GM19193 (cell line): Measurements from ENCODE around the gene GALNT3.

ENCODE experiments used
- POLR2A ChIP-seq: IDR thresholded peaks from 4 replicates; pipeline ENCODE4 v1.6.1; 2011; ENCODE audit not compliant: insufficient read depth, insufficient read length; ENCODE audit errors: extremely low read depth

Gene GALNT3

DNA sequence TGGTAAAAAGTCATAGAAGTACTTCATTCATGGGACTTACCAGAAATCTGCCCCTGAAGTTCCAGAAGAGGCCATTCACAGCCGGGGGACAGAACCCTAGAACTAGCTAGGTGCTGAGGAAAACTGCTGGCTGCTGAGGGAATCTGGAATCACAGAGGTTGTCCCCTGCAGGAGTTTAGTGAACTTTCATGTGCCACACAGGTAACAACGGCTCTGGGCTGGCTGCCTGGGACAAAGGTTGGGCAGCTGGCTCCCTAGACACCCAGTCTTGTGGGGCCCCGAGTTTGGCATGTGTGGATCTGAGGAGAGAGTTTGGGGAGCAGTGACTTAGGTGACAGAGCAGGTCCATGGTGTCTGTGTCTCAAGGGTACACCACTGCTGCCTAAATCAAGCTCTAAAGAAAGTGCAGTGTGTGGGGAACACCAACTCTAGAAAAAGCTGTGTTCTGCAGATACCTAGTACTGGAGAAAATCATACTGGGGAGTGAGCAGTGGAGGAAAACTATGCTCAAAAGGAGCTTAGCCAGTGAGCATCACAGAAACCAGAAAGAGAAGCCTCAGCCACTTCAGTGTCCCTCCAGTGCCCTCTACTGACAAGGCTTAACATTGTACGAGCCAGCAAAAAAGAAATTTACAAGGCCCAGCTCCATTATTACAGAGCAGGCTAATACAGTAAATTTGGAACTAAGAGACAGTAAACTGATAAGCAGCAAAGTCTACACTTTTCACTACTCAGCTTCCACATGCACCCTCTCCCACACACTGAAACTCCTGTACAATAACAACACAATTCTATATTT, 15.2 kb downstream of the GALNT3 start:
- TF ChIP-seq POLR2A, result no peak

DNA sequence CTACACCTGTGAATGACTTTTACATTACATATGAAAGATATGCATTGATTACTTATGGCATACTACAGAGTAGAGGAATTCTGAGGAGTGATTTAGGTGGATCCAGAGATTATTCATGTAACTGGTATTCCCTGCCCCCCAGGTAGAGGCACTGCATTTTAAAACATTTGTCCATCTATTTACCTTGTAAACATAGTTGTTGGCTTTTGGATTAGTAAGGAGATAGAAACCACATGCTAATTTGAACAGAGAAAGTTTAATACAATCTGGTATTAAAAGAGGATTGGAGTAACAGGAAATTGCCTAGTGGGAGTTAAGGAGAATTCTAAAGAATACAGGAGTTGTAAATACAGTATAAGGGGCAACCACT, 15.9 kb downstream of the GALNT3 start:
- no peak for TF ChIP-seq POLR2A

DNA sequence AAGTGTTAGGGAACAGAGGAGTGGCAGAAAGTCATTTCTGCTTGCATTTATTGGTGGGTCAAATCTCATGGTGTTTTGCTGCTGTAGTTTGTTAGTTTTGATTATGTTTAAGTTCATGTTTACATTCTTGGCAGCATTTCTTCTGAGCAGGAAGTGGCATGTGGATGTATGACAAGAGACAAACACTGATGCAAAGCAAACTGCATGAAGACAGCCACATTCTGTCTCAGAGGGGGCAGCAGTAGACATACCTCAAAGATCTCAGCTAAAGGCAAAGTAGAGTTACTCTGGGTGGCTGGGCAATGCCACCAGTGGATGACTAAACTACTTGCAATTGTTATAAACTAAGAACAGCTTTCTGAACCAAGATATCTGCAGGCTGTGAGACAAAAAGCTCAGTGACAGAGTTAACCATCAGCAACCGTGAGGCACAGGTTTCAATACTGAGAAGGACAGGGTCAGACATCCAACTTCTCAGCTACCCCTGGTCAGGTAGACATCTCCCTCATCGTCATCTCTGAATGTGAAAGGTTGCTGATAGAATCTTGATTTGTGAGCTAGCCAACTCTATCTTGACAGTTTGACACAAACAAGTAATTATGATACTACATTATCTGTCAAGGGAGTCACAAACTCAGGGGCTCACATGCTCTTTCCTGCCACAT, 16.4 kb downstream of the GALNT3 start:
- no peak for TF ChIP-seq POLR2A

DNA sequence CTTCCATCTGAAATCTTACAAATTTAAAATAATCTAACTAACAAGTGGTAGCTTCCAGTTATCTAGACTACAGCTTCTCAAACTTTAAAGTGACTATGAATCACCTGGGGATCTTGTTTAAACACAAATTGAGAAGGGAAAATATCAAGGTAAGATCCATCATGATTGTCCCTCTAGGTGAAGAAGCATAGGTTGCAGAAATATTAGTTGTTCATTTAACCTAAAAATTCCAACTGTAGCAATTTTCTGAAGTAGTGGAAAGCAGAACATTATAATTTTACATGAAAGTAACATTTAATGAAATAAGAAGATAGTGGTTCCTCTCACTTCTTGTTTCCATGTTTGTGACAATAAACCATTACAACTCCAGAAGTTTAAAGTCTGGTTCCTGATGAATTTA, 17.3 kb downstream of the GALNT3 start:
- TF ChIP-seq POLR2A, result no peak

DNA sequence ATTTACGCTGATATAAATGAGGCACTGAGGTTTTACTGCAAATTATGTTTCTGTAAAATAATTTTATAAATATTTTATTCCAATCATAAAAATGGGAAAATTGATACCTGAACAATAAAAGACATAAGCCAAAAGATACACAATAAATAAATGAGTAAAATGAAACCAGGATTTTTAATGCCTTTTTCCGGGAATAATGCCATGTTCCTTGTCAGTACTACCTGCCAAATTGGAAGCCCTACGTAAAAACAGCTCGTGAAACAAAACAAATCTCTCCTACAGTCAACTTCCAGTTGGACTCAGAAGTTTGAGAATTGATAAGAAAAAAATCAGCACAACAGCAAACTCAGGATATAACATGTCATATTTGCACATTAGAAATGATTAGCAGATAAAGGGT, 18.0 kb downstream of the GALNT3 start:
- no peak for TF ChIP-seq POLR2A

DNA sequence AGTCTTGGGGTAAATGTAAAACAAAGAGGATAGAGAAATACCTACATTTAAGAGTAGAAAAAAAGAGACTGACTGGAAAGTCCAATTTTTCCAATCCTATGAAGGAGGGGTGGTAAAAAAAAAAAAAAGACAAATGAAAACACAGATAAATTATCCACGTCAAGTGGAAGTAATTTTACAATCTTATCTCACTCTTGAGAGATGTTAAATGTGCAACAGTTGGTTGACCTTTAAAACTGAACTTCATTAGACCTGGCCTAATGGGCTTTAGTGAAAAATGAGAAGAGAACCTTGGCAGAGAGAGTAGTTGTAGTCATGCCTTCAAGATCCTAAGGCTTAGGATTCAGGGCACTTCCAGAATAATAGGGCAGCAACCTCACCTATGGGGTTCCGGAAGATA, 20.4 kb downstream of the GALNT3 start:
- no peak for TF ChIP-seq POLR2A

DNA sequence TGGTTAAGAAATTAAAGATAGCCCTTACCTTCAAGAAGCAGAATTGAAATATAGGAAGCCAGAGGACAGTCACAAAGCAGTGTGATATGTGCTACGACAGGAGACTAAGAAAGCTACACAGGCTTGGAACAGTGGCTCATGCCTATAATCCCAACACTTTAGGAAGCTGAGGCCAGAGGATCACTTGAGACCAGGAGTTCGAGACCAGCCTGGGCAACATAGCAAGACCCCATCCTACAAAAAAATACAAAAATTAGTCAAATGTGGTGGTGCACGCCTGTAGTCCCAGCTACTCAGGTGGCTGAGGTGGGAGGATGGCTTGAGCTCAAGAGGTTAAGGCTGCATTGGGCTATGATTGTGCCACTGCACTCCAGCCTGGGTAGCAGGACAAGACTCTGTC, 21.9 kb downstream of the GALNT3 start:
- TF ChIP-seq POLR2A, result no peak

DNA sequence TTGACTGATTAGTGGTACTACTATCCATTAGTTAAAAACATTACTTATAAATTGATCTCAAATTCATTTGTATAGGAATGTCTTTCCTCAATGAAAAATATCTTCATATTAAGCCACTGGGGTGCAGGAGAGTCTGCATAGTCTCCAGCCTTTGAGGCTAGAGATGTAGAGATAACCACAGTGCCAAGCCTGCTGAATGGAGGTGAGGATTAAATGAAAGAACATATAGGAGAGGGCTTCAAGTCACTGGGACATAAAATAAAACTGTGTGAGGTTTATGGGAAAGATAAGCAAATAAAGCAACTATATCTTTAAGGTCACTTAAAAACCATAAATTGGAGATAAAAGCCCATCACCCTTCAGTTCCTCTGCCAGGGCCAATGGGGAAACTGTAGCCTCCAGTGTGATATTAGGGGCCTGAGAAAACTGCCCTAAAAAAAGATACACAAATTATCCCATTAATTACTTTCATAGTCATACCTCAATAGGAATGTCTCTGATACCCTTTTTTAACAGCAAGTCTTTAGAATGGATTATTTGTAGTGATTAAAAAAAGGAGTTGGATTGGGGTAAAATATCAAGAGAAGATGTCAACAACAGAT, 27.6 kb downstream of the GALNT3 start:
- no peak for TF ChIP-seq POLR2A

DNA sequence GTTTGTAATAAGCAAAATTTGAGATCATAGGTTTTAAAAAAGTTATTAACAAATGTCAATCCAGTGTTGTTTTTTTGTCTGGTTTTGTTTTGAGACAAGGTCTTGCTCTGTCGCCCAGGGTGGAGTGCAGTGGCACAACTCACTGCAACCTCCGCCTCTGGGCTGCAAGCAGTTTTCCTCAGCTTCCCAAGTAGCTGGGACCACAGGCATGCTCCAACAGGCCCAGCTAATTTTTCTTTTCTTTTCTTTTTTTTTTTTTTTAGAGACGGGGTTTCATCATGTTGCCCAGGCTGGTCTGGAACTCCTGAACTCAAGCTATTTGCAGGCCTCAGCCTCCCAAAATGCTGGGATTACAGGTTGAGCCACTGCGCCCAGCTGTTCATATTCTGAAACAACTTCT, 31.3 kb downstream of the GALNT3 start:
- TF ChIP-seq POLR2A, result no peak

DNA sequence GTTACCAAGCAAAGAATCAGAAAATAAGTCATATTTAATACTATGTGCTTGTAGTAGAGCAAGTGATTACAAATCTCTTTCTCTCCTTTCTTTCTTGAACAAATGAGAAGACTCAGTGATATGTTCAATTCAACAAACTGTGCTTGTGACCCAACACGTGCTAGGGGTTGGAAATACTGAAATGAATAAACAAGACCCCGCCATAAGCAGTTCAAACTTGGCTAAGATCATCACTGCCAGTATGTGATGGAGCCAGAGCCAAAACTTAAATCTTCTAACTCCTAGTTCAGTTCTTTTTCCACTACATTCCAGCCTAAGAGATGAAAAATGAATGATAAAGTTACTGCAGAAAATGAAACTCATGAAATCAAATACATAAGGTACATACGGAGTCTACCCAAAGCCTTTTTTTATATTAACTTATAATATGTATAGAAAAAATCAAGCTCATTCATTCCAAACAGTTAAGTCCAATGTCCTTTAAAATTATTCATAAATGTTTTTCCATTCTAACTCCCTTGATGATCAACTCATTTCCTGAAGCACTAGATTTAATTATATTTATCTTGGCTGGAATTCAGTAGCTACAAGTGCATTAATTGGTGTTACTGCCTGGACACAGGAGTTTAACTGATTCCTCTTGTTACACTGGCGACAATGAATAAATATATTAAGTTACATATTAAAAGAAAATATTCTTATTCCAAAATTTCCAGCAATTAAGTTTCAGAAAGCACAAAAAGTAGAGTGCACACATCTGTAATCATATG, 36.0 kb downstream of the GALNT3 start:
- TF ChIP-seq POLR2A, result no peak

DNA sequence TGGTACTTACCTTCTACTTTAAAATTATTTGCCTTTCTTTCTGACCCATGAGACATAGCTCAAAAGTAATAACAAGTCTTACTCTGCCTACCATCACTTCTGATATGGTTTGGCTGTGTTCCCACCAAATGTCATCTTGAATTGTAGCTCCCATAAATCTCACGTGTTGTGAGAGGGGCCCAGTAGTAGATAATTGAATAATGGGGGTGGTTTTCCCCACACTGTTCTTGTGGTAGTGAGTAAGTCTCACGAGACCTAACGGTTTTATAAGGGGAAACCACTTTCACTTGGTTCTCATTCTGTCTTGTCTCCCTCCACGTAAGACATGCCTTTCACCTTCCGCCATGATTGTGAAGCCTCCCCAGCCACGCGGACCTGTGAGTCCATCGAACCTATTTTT, 47.5 kb downstream of the GALNT3 start:
- TF ChIP-seq POLR2A, result no peak

DNA sequence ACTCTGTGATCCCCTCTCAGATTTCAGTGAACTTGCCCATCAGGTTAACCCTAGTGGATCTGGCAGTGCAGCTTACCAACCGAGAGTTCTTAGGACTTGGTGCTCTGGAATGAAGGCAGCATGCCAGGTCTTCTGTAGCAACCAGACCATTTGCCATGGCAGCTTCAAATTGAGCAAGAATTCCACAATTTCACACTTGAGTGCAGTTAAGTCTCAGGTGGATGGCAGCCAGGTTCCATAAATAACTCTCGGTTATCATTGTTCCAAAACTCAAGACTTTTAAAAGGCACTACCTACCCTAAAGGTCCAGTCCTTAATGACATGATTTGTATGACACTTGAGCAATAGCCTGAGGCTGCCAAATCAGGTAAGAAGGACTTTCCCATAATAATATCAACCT, 48.1 kb downstream of the GALNT3 start:
- no peak for TF ChIP-seq POLR2A

DNA sequence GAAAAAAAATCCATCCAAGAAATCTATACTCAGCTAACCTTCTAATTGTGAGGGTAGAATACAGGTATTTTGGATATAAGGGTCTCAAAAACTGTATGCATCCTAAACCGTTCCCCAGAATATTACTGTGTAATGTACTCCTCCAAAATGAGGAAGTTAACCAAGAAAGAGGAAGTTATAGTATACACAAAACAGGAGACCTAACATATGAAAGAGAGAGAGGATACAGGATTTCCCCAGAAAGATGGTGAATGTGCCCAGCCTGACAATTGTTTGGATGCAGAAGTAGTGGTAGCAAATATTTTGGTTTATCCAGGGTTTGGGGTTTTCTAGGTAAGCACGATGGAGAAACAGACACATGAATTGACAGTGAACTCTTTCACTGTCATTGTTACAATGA, 50.6 kb downstream of the GALNT3 start:
- no peak for TF ChIP-seq POLR2A

DNA sequence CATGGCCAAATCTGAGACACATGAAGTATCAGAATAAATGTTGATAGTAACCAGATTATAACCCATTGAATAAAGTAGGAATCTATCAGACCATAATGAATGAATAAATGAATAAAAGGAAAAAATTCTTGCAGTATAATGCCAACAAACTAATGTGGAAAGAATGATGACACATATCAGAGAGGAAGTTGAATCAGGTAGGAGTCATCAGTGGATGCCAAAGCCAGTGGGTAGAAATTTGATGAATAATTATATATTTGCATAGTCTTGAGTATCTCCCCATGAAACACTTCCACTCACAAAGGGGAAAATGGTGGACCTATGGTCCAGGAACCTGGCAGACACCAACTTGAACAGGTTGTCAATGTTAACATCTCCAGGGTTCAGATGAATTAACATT, 68.6 kb downstream of the GALNT3 start:
- no peak for TF ChIP-seq POLR2A

DNA sequence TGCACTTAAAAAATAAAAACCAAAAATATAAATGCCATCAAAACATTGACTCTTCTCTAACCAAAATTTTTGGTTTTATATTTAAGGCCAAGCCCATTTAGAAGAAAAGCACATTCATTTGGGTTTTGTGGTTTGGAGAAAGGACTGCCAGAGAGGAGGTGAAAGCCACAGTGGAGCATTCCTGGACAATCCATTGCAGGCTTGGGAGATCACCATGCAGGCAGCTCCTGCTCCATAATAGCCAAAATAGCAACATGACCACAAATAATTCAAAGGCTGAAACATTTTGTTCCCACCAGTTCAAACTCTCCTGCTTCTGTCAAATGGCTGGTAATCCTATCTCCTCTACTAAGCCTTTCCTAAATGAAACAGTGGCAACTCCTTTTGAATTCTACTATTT, 73.5 kb downstream of the GALNT3 start:
- no peak for TF ChIP-seq POLR2A
